DMS114 treated with DMSO at 0.1 percent for 48 hours (cell line): ENCODE data around the gene RIBC1.
A peak's percentile ranks its signal among the peaks of the same experiment; 100 is the strongest.
"Not testable (repeated sequence)": the region's sequence is repeated elsewhere in the genome, so short reads cannot be mapped to it uniquely, and the experiment has no call there.

Source experiments
- DNase-seq: peaks from one replicate; lab custom pipeline; 2025; ENCODE audit not compliant: unreplicated experiment; lab: John Stamatoyannopoulos, UW

RIBC1 gene

DNA sequence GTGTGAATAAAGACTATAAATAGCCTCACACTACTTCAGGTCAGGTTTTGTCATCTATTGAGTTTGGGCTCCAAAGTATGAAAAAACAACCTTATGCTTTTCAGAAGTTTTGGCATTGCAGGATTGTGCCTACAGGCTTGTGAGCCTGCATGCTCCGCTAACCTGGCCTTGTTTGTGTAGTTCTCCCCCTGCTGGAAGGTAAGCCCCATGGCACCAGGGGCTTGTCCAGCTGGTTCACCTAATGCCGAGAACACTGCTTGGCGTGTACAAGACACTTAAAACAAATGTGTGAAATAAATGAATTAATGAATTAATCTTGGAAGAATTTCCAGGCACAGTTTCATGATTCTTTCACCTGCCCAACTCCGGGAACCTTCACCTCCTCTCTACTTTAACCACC is 13.3 kb downstream of the RIBC1 start:
- peak; percentile 43 for DNase-seq

DNA sequence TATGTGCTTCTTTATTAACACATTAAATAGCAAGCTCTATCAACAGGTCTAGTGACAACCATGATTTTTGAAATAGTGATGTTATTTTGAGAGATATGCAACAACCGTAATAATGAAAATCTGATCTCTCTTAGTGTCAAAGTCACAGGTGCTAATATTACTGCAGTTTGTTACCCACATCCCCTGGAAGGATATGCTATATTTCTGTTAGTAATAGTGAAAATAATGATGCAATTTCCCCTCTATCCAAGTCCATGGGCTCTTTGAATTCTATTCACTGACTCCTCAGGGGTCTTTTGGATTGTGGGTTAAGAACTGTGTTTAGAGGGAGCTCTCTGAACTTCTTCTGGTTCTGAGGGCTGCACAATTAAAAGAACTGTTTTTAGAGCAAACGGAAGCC is 14.5 kb downstream of the RIBC1 start:
- DNase-seq: no peak

DNA sequence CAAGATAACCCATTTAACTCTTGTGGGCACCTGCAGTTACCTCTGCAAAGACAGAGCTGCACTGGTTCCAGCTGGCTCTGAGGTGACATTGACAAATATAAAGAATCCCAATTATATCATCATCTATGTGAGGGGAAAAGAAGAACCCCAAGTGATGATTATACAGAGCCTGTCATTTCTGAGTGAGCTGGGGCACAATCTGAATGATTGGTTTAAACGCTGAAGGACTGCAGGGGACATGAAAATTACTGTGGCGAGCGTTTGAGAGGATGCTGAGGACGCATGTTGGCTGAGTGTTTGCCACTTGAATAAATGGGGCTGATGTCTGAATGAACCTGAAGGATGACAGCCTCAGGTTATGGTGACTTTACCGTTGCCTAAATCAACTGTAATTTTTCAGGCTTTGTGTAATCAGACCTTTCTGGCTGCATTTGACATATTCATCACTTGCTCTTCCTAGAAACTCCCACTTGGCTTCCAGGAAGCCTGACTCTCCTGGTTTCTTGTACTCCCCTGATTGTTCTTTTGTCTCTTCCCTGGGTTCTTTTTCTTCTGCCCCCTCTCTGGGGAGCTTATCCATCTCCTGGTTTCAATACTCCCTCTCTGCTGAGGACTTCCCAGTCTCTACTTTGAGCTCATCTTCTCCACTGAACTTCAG is 15.6 kb downstream of the RIBC1 start:
- DNase-seq: no peak

DNA sequence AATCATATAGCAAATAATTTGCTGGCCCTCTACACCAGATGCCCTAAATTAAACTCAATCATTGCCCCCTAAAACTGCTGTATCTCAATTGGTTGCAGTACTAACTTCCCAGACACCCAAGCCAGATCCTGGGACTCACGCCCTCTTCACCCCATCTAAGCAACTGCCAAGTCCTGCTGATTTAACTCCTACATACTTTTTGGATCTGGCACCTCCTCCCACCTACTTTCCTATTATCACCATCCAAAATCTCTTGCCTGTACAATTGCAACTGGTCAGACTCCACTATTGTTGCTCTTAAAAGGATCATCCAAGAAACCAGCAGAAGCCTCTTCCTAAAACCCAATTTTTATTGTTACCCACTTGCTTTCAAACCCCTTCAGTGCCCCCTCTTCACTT is 16.2 kb downstream of the RIBC1 start:
- no peak for DNase-seq

DNA sequence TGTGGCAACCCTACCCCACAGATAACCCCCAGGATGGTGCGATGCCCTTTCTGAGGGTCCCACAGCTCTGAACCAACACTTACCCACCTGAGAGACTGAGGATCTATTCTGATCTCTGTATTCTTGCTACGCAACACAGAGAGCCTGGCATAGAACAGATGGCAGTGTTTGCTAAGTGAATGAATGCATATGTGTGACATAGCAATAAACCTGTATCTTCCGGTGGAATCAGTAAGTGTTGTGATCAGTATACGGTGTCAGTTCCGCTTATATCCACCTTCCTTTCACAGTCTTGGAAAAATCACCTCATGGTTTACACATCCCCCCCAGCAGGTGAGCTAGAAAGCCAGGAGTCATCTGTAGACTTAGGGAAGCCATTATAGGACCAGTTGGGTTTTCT is 17.4 kb downstream of the RIBC1 start:
- no peak for DNase-seq

DNA sequence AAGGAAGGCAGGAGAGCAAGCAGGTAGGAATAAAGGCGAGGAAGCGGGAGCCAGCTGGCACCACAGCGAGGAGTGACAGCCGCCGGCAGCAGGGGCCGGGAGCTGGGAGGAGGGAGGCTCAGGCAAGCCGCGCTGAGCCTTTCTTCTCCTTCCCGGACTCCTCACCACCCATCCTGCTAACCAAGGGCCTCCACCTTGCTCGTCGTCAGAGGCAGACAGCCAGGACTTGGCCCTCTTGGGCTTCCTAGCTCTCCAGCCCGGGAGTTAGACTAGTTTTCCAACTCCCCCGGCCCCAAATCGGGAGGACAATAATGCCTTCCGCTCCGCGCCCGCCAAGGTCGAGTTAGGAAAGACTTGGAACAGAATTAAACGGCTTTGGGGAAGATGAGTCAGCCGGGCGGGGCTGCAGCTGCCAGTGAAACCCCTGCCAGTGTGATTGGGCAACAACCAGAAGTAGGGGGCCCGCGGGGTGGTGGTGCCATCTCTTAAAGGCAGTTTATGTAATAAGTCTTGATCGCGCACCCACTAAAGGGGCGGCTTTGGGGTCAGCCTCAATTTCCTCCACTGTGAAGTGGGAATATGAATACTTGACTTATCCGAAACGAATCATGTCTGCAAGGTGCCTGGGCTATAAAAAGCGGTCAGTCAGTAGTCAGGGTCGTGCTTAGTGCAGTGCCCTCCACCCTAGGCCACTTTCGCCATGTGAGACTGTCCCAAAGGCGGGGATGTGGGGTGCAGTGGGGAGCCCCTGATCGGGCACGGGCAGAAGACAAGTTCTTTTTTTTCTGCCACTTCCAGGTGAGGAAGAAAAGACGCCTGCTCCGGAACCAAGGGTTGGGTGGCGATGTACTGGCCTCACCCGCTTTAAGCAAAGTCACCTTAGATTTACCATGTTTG is 18.2 kb downstream of the RIBC1 start:
- no peak for DNase-seq

DNA sequence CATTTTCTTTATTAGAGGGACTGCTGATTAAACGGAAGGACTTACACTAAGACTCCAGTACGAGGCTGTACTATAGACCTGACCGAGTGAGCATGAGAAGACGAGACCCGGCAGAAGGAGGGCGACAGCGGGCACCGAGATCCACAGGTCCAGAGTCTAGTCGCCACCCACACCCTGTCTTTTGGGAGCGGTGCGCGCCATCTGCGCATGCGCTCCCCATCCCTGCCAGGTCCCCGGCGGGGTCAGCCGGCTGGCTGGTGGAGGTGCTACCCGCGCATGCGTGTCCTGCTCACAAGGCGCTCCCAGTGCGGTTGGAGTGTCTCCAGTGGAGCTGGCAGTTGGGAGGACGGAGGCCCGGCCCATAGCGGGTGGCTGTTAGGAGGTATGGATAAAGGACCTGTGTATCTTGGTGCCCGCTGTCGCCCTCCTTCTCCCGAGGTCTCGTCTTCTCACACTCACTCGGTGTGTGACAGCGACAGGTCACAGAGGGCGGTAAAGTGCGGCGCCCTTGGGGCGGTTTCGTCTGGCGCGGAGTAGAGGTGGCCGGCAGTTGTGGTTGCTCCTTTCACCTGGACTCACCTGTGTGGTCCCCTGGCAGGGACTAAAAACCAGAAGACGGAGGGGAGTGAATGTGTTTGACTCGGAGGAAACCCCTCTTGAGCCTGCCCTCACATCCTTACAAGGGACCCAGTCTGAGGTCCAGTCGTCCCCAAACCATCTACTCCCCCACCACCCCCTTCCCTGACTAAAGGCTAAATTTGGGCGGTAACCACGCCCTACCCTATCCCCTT is 19.1 kb downstream of the RIBC1 start:
- peak; percentile 8 for DNase-seq

DNA sequence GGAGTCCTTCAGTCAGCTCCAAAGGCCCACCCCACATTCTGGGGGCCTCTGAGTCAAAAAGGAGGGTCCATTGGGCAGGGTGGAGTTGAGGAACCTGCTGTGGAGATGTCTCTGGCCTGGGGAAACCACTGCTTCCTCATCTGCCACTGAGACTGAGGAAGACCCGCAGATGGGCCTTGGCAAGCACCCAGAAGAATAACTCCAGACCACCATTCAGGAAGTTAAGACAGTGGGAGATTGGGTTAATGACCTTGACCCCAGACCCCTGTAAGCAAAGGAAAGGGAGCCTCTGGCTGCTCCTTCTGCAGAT is 19.6 kb downstream of the RIBC1 start:
- DNase-seq: no peak

DNA sequence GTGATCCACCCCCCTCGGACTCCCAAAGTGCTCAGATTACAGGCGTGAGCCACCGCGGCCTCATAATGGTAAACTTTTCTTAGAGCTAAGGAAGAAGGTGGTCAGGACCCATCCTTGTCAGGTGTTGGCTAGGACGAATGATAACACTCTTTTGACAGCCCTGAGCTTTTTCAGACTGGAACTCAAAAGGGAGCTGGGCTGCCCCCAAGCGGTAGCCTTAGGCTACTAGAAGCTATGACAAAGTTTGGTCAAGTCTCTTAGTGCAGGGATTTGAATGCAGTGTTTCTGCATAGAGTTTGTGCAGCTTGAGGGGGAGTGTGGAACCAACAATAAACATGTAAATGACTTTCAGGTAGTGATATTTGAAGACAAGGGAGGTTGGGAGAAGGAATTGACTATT is 23.3 kb downstream of the RIBC1 start:
- DNase-seq: peak; percentile 2

DNA sequence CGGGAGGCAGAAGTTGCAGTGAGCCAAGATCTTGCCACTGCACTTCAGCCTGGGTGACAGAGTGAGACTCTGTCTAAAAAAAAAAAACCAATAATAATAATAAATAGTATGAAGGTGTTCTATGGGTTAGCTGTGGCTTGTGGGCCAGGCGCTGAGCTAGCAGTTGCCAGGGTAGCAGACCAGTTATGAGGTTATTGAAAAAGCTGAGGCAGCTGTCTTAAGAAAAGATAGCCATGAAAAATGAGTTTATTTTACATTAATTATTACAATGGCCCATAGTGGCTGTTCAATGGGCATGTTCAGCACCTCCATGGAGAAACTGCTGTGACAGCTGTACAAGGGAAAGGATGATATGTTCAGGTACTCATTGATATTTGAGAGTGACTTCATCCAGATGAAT is 24.8 kb downstream of the RIBC1 start:
- DNase-seq: no peak

DNA sequence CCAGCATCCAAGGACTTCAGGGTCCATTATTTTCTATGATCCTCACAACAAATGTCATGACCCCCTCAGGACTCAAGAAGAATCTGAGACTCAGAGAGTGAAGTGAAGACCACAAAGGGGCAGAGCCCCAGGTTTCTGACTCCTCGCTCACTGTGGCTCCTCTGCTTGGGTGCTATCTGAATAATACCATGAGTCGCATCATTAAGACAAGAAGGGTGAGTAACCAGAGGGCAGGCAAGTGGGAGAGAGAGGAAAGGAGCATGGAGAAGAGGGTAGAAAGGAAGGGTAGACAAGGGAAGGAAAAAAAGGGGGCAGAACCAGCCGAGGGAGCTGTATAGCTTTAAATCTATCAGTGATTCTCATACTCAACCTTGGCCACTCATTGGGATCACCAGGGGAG is 27.0 kb downstream of the RIBC1 start:
- no peak for DNase-seq

DNA sequence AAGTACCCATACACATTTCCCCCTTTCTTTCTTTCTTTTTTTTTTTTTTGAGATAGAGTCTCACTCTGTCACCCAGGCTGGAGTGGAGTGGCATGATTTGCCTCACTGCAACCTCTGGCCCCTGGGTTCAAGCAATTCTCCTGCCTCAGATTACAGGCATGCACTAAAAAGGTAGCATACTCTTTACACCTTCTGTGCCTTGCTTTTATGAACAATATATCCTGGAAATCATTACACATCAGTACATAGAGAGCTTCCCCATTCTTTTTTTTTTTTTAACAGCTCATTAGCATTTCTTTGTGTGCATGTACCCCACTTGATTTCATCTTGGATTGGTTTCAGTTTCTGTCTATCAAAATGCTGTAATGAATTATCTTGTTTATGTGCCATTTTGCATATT is 30.1 kb downstream of the RIBC1 start:
- DNase-seq: no peak

DNA sequence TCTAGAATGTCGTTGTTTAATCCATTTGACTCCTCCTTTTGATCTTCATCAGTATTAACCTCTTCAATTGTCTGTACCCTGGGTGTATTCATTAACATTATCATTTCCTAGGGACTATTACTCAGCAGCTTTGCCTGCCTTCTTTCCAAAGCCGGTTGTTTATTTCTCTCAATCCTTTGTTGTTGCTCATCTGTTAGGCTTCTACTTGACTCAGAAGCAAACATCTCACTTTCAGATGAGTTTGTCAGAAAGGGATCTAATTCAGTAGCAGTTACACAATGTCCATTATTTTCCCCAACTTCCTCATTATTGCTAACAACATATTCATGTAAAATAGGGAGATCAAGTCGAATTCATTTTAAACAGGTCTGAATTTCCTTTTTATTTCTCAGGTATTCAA is 33.6 kb downstream of the RIBC1 start:
- DNase-seq: no peak

DNA sequence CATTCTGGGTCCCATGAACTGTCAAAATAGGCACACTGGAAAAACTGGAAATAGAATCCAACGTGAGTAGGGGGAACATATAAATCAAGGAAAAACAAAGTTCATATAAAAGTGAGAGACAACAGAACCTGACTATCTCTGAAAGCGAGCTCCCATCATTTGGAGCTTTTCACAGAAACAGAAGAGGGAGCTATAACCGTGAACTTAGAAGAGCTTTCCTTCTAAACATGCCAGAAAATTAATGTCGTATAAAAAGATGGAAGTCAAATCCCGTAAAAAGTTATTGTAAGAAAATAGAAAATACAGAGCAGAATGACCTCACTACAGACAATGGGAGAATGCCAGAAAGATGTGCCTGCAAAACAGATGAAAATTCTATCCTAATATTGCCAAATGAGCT is 35.4 kb downstream of the RIBC1 start:
- peak; percentile 3 for DNase-seq

DNA sequence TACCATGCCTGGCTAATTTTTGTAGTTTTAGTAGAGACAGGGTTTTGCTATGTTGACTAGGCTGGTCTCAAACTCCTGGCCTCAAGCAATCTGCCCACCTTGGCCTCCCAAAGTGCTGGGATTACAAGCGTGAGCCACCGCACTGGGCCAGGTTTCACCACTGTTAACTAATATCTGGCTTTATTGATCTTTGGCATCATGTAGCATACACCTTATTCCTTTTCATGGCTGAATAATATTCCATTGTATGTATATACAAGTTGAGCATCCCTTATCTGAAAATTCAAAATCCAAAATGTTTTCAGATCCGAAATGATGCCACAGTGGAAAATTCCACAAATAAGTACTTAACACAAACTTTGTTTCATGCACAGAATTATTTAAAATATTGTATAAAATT is 46.0 kb downstream of the RIBC1 start:
- DNase-seq: not testable (repeated sequence)

DNA sequence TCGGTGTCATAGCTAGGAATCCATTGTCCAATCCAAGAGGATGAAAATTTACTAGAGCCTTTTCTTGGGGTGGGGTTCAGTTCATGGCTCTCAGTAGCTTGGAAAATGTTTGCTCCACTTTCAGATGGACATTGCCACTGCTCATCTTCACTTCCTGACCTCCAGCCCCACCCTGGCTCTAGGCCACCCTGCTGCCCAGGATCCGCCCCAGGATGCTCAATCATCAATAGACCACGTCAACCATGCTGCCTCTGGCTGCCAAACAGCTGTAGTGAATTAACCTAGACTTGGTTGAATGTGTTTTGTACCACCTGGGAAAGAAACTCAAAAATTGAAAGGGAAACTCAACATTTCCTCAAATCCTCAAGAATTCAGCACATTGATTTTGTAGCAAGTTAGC is 48.7 kb downstream of the RIBC1 start:
- no peak for DNase-seq

DNA sequence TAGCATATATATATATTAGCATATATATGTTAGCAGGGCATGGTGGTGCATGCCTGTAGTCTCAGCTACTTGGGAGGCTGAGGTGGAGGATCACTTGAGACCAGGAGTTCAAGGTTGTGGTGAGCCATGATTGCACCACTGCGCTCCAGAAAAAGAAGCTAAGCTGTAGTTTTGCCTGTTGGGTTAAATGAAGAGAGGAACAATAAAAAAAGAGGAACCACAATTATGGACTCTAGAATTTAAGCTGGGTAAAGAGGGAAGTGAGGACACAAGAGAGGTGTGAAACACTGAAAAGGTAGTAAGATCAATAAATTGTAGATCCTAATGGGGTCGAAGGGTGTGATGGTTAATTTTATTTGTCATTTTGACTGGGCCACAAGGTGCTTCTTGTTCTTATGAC is 52.0 kb downstream of the RIBC1 start:
- no peak for DNase-seq

DNA sequence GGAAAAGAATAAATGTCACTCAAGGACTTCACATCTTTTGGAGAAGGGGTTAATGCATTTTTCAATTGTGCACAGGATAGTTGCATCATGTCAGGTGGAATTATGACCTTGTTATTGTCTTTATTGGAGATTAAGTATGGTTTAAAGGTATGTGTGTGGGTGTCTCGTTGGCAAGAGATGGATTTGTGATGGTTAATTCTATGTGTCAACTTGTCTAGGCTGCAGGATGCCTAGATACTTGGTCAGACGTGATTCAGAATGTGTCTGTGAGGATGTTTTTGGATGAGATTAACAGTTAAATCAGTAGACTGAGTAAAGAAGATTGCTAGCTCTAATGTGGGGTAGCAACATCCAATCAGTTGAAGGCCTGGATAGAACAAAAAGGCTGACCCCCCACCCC is 53.7 kb downstream of the RIBC1 start:
- DNase-seq: no peak

DNA sequence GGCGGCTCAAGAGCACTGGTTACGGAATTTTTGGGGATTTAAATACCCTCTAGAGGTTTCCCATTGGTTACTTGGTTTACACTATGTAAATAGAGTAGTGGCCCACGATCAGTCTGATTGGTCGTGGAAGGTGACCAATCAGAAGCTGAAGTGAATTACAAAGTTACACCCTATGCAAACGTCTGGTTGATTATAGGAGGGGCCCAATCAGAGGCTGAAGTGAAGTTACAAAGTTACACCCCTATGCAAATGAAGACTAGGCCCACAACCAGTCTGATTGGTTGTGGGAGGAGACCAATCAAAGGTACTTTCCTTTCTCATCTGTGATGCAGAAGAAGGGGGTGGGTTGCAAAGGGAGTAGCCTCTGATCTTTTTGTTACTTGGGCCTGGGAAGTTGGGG is 56.6 kb downstream of the RIBC1 start:
- DNase-seq: no peak
